Brain microvascular endothelial cell (primary cell): ENCODE data around the gene SGSM1.

Source experiments
- DNase-seq: peaks from one replicate; pipeline ENCODE4 v3.0.0-alpha.2; 2020
- H3K27ac ChIP-seq: fragments of 250-450 bp; sonication (Bioruptor Pico); 2 replicates; pipeline ENCODE4 v1.5.1; 2020; ENCODE audit warnings: mild to moderate bottlenecking, moderate library complexity
- H3K27me3 ChIP-seq: fragments of 250-450 bp; sonication (Bioruptor Pico); replicated peaks from 2 replicates; pipeline ENCODE4 v1.5.1; 2020; ENCODE audit warnings: mild to moderate bottlenecking
- H3K36me3 ChIP-seq: fragments of 250-450 bp; sonication (Bioruptor Pico); replicated peaks from 2 replicates; pipeline ENCODE4 v1.5.1; 2020; ENCODE audit warnings: mild to moderate bottlenecking
- H3K4me3 ChIP-seq: 2 replicates; pipeline ENCODE4 v1.5.1; 2011; ENCODE audit warnings: low read depth, mild to moderate bottlenecking, control low read depth, low read length, moderate library complexity
- in situ Hi-C: cut with HindIII; loops from 2 replicates; pipeline ENCODE4 v1.10.0; 2017; ENCODE audit warnings: low sequenced_read_pairs, low pct_ligation_motif_present
- TF ChIP-seq, protein P1 (sequence below): IDR thresholded peaks from 2 replicates; pipeline ENCODE4 v1.5.1; 2011; ENCODE audit warnings: low read depth, mild to moderate bottlenecking, moderate library complexity, low read length, control low read depth, inconsistent platforms; ENCODE audit errors: missing control alignments

SGSM1 gene

DNA sequence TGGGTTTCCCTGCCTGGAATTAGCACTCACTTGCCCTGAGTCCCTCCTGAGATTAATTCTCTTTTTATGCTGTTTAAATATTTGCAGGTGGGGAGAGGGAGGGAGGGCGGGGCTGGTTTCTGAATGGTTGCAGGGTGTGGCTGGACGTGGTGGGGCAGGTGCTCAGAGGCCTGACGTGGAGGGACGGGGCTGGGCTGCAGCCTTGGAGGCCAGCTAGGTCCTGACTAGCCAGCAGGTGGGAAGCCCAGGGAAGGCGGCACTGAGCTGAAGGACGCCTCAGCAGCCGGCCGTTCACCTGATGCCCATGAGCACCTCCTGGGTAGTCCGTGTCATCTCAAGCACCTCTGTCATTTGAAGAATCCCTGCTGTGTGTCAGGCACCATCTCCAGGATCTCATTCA, 21.3 kb downstream of the SGSM1 start:
- TF ChIP-seq, protein P1, sequence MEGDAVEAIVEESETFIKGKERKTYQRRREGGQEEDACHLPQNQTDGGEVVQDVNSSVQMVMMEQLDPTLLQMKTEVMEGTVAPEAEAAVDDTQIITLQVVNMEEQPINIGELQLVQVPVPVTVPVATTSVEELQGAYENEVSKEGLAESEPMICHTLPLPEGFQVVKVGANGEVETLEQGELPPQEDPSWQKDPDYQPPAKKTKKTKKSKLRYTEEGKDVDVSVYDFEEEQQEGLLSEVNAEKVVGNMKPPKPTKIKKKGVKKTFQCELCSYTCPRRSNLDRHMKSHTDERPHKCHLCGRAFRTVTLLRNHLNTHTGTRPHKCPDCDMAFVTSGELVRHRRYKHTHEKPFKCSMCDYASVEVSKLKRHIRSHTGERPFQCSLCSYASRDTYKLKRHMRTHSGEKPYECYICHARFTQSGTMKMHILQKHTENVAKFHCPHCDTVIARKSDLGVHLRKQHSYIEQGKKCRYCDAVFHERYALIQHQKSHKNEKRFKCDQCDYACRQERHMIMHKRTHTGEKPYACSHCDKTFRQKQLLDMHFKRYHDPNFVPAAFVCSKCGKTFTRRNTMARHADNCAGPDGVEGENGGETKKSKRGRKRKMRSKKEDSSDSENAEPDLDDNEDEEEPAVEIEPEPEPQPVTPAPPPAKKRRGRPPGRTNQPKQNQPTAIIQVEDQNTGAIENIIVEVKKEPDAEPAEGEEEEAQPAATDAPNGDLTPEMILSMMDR: no peak
- DNase-seq: no peak
- Histone ChIP-seq H3K27me3 (no peaks in the 10 kb centered on the region), H3K36me3 (no peaks in the 10 kb centered on the region), H3K27ac (no peak overlapping the region), H3K4me3 (no peak overlapping the region)
- in situ Hi-C loops: no loop called here

DNA sequence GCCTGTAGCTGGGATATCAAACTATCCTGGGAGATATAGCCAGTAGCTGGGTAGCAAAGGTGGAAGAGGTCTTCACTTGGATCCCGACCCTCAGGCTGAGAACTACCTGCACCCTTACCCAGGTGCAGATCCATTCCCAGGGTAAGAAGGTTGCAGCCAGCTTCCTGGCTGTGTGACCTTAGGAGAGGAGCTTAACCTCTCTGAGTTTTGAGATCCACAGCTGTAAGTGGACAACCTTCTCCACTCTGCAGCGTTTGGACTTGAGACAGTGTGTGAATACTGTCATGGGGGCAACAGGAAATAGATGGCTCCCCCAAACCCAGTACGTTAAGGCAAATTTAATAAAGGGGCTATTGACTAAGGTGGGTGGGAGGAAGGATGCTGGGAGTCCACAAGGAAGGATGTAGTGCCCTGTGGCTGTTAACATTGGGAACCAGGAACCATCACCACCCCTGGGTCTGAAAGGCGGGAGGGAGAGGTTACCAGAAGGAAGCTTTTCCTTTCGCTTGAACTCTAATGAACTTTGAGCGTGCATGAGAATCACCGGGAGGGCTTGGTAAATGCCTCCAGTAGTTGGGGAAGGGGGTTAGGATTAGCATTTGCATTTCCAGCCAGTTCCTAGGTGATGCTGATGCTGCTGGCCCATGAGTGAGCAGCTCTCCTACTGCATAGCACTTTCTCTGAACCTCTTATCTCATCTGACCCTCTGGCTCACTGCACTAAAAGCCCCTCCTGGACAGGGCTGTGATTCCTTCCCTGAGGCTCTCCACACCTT, 24.4 kb downstream of the SGSM1 start:
- no peak for DNase-seq
- in situ Hi-C loops: no loop called here
- Histone ChIP-seq H3K4me3 (no peak overlapping the region), H3K27ac (no peak overlapping the region), H3K36me3 (no peaks in the 10 kb centered on the region), H3K27me3 (no peaks in the 10 kb centered on the region)
- TF ChIP-seq, protein P1: no peak

DNA sequence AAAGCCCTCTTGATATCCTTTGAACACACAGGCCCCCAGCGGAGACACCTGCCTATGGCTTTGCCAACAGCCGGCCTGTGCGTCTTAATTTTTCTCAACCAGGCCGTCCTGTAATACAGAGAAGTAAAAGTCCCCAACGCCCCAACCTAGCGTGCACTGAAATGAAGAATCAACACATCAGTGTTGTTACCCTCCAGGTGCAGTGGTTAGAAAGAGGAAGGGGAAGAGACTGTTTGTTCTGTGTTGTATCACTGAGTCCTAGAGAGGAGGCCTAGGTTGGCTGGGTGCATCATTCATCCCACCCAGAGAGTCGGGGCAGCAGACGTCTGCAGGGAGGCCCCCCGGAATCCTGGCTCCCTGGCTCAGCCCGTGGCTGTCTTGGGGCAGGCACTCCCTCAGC, 25.7 kb downstream of the SGSM1 start:
- TF ChIP-seq, protein P1: no peak
- H3K36me3 ChIP-seq: no peaks in the 10 kb centered on the region
- no peak for DNase-seq
- H3K27ac ChIP-seq: no peak overlapping the region
- H3K4me3 ChIP-seq: no peak overlapping the region
- in situ Hi-C loops: no loop called here
- no peaks in the 10 kb centered on the region for H3K27me3 ChIP-seq

DNA sequence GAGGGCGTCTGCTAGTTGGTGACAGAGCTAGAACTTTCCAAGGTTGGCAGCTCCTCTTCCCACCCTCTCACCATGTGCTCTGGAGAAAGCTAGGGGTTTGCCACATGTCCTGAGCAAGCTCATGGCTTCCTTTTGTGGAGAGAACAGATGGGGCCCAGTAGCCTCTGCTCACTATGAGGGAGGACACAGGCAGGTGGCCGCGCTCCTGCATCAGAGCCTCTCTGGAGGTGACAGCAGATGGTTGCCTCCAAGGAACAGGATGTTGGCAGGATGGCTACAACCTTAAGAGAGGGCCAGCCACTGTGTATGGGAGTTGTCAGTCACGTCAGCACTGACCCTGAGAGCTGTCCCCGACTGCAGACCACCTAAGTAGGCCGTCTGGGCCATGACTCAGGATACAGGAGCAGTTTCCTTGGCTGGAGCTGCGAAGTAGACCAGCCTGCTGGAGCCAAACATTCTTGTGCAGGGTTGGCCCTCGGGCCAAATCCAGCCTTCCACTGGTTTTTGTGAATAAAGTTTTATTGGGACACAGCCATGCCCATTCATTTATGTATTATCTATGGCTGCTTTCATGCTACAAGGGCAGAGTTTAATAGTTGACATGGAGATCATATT, 28.0 kb downstream of the SGSM1 start:
- TF ChIP-seq, protein P1: no peak
- H3K4me3 ChIP-seq: no peak overlapping the region
- H3K36me3 ChIP-seq: no peaks in the 10 kb centered on the region
- in situ Hi-C loops: no loop called here
- no peak for DNase-seq
- no peaks in the 10 kb centered on the region for H3K27me3 ChIP-seq
- H3K27ac ChIP-seq: no peak overlapping the region

DNA sequence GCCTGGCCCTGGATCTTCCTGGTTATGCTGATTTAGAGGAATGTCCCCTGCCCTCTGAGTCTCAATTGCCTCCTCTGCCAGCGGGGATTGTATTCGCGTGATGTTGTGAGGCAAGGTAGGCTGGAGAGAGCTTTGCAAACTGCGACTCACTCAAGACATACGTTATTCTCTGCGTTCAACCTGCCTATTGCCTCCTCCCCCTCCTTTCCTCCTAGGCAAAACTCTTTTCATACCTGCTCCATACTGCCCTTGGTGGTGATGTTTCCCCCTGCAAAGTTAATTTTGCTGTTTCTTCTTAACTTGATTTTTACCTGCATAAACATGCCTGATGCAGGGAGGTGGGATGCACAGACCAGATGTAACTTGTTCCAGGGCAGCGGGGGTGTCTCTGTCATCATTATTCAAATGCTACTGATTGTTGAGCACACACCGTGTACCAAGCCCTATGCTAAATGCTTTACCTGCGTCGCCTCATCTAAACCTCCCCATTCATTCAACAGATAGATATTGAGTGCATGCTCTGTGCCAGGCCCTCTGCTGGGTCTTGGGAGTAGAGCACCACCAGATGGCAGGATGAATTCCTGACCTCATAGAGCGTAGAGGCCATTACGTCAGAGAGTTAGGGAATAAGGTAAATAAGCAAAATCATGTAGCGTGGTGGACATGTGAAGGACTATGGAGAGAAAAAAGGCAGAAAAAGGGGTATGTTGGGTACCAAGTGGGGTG, 29.0 kb downstream of the SGSM1 start:
- TF ChIP-seq, protein P1: peak; percentile 32
- DNase-seq: no peak
- Histone ChIP-seq H3K27ac (no peak overlapping the region), H3K4me3 (no peak overlapping the region), H3K36me3 (no peaks in the 10 kb centered on the region), H3K27me3 (no peaks in the 10 kb centered on the region)
- in situ Hi-C loops: no loop called here
